NB4 (cell line): ENCODE data around the gene TDRD10.

ENCODE experiments used
- DNase-seq: peaks from one replicate; pipeline ENCODE4 v3.0.0; 2010; ENCODE audit warnings: low read depth
- H3K4me3 ChIP-seq: one replicate; pipeline ENCODE4 v1.5.1; 2011; ENCODE audit warnings: mild to moderate bottlenecking, low read depth, low read length, moderate library complexity
- MAX ChIP-seq: IDR thresholded peaks from 2 replicates; pipeline ENCODE4 v1.6.1; 2011; ENCODE audit warnings: low read depth, low read length
- MYC ChIP-seq: IDR thresholded peaks from 2 replicates; pipeline ENCODE4 v1.6.1; 2011; ENCODE audit warnings: low read depth, low read length
- POLR2A ChIP-seq: IDR thresholded peaks from 2 replicates; pipeline ENCODE4 v1.6.1; 2011; ENCODE audit warnings: mild to moderate bottlenecking; ENCODE audit not compliant: insufficient read length; ENCODE audit errors: extremely low read depth
- TF ChIP-seq, protein P1 (sequence below): IDR thresholded peaks from one replicate; pipeline ENCODE4 v1.5.1; 2012; ENCODE audit warnings: low read depth, low read length

The TDRD10 gene

DNA sequence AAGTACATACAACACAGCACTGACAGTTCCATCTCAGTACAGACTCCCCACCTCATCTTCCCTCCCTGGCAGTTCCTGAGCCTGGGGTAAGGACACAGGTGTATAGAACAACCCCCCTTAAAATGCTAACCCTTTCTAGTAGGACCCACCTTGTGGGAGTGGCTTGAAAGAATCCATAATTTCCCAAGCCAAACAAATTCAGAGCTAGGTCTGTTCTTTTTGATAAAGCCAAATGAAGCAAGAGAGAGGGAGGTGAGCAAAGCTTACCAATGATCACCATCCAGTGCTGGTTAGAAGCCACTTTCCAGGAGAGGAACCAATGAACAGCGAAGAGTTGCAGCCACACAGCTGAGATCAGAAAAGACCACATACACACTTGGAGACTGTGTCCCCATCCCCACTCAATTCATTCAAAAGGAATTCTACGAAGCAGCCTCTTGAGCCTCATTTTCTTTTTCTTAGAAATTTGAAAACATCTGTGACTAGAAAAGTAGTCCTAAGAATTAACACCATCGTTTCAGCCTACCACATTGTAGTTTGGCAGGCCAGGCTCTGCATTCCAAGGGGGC, 47.3 kb downstream of the TDRD10 start:
- no peak for DNase-seq
- TF ChIP-seq MAX: no peak
- TF ChIP-seq MYC: no peak
- TF ChIP-seq, protein P1, sequence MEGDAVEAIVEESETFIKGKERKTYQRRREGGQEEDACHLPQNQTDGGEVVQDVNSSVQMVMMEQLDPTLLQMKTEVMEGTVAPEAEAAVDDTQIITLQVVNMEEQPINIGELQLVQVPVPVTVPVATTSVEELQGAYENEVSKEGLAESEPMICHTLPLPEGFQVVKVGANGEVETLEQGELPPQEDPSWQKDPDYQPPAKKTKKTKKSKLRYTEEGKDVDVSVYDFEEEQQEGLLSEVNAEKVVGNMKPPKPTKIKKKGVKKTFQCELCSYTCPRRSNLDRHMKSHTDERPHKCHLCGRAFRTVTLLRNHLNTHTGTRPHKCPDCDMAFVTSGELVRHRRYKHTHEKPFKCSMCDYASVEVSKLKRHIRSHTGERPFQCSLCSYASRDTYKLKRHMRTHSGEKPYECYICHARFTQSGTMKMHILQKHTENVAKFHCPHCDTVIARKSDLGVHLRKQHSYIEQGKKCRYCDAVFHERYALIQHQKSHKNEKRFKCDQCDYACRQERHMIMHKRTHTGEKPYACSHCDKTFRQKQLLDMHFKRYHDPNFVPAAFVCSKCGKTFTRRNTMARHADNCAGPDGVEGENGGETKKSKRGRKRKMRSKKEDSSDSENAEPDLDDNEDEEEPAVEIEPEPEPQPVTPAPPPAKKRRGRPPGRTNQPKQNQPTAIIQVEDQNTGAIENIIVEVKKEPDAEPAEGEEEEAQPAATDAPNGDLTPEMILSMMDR: no peak
- TF ChIP-seq POLR2A: no peak
- H3K4me3 ChIP-seq: peak overlapping the region; percentile 13

GRCh38 chr1:154550070-154550469, 48.1 kb downstream of the TDRD10 start:
- DNase-seq: no peak
- no peak for TF ChIP-seq POLR2A
- no peak for TF ChIP-seq MAX
- no peak for TF ChIP-seq MYC
- TF ChIP-seq, protein P1: no peak

DNA sequence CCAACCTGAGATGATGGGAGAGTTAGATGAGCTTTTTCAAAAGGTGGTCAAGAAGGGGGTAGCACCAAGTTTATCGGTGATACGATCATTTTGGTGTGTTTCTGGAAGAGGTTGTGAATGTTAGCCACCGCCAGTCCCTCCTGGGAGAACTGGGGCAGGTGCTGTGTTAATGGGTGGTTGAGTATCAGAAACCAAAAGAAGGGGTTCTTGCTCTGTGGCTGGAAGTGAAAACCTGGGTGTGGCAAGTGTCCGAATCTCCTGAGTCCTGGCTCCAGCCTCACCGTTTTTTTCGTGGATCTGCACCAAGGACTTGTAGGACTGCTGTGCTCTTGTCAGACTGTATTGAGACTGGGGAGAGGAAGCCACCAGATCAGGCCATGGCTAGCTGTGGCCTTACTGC, 48.6 kb downstream of the TDRD10 start:
- DNase-seq: no peak
- no peak overlapping the region for H3K4me3 ChIP-seq
- TF ChIP-seq, protein P1: no peak
- TF ChIP-seq MAX (no peak), MYC (no peak), POLR2A (no peak)

More at GRCh38 chr1:154550070-154550469, 48.1 kb downstream of the TDRD10 start:
- no peak overlapping the region for H3K4me3 ChIP-seq

GRCh38 chr1:154551474-154551873, 49.5 kb downstream of the TDRD10 start:
- TF ChIP-seq POLR2A (no peak), MYC (no peak), MAX (no peak)
- TF ChIP-seq, protein P1: no peak
- no peak for DNase-seq
- H3K4me3 ChIP-seq: no peak overlapping the region

GRCh38 chr1:154552036-154552435, 50.0 kb downstream of the TDRD10 start:
- no peak for DNase-seq
- TF ChIP-seq MYC (no peak), MAX (no peak), POLR2A (no peak)
- TF ChIP-seq, protein P1: no peak
- H3K4me3 ChIP-seq: no peak overlapping the region
